NCI-H128 (cell line): ENCODE results near the gene FAM184B.

Experiments
- DNase-seq: peaks from one replicate; lab custom pipeline; 2025; ENCODE audit not compliant: unreplicated experiment; lab: John Stamatoyannopoulos, UW

The FAM184B gene

DNA sequence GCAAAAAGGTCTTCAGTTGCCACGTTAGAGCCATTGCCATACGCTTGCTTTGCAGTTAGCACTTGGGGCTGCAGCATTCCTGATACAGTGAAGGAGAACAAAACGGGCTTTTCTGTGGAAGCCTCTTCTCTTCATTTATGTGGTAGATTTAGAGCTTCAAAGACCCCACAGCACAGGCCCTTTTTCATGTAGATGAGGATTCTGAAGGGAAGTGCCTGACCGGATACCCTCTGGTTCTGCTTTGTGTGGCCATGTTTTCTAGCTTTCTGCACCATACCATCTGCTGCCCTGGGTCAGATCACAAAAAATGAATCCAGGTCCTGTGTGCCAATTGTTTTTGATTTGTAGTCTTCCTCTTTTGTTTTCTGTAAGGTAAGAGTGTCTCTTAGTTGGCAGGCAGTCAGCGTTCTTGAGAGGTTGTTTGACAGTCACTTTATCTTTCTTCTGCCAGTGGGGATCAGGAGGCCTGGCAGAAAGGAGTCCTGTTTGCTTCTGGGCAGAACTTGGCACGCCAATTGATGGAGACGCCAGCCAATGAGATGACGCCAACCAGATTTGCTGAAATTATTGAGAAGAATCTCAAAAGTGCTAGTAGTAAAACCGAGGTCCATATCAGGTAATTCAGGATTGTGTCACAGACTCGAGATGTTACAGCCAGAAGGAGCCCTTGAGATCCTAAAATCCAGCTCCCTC, 196.8 kb downstream of the FAM184B start:
- no peak for DNase-seq

DNA sequence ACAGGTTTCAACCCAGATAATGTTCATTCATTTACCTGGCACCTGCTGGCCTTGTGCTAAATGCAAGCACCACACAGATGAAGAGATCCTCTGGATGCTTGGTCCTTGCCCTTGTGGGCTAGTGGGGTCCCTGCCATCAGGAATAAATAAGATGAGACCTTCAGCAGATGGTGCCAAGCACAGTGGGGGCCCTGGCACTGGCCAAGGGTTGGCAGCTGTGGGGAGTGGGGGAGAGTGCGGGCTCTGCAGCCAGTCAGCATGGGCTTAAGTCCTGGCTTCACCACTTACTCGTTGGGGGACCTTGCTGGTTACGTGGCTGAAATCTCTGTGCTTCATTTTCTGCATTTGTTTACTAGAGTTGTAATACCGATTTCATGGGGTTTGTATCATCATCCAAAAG, 197.5 kb downstream of the FAM184B start:
- DNase-seq: no peak

DNA sequence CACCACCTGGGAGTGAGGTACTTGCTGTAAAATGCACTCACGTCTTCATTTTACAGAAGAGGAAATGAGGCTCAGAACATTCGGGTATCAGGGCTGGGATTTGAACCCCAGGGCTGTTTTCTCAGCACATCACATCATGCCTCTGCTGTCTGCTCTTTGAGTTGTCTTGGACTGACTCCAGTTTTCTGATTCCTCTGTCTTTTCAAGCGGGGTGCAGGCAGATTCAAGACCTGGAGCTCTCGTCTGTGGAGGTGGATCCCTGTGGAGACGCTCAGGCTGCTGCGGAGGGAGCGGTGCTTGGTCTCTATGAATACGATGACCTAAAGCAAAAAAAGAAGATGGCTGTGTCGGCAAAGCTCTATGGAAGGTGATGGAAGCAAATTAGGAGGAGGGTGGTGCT, 198.1 kb downstream of the FAM184B start:
- DNase-seq: no peak

DNA sequence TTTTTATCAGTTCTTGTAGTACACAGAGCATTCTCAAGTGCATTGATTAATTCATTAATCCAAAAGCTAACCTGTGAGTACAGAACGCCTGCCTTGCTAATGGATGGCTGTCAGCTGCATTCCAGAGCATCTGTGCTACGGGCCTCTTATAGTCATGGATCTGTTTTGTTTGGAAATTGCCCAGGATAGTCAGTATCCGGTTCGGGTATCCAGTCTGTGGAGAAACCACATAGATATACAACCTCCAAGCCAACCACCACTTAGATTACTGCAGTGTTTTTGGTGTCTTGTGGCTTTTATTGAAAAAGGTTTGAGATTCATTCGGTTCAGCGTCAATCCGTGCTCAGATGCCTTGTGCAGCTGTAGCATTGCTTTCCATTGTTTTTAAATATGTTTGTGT, 200.5 kb downstream of the FAM184B start:
- no peak for DNase-seq
